ENCODE measurements around the gene FAM216B.

Gene FAM216B

GRCh38 chr13:42746866-42747265 is 34.5 kb upstream of the FAM216B start:
- no peak overlapping the region for H3K27ac ChIP-seq
- TF ChIP-seq CTCF (conservative IDR thresholded peaks at IDR 0.05) = no peak
- no peak for TF ChIP-seq ZFX (IDR thresholded peaks at IDR 0.05)

GRCh38 chr13:42747399-42747873 is 33.9 kb upstream of the FAM216B start:
- TF ChIP-seq ZFX (IDR thresholded peaks at IDR 0.05) (no peak), CTCF (conservative IDR thresholded peaks at IDR 0.05) (no peak)
- H3K27ac ChIP-seq = no peak overlapping the region

GRCh38 chr13:42750794-42751193 is 30.6 kb upstream of the FAM216B start:
- TF ChIP-seq CTCF (conservative IDR thresholded peaks at IDR 0.05) = no peak
- no peak for TF ChIP-seq ZFX (IDR thresholded peaks at IDR 0.05)
- H3K27ac ChIP-seq = no peak overlapping the region

GRCh38 chr13:42751693-42752092 is 29.7 kb upstream of the FAM216B start:
- TF ChIP-seq CTCF (conservative IDR thresholded peaks at IDR 0.05) (no peak), ZFX (IDR thresholded peaks at IDR 0.05) (no peak)
- H3K27ac ChIP-seq = no peak overlapping the region

- TF ChIP-seq ZFX (IDR thresholded peaks at IDR 0.05) (no peak), CTCF (conservative IDR thresholded peaks at IDR 0.05) (no peak)
- H3K27ac ChIP-seq = no peak overlapping the region
Observed at GRCh38 chr13:42752731-42753130, 28.7 kb upstream of the FAM216B start.

- TF ChIP-seq CTCF (conservative IDR thresholded peaks at IDR 0.05) = no peak
- no peak for TF ChIP-seq ZFX (IDR thresholded peaks at IDR 0.05)
- no peak overlapping the region for H3K27ac ChIP-seq
Observed at GRCh38 chr13:42753697-42754096, 27.7 kb upstream of the FAM216B start.

GRCh38 chr13:42754801-42755510 is 26.4 kb upstream of the FAM216B start:
- TF ChIP-seq CTCF (conservative IDR thresholded peaks at IDR 0.05) = no peak
- TF ChIP-seq ZFX (IDR thresholded peaks at IDR 0.05) = no peak
- H3K27ac ChIP-seq = no peak overlapping the region
